T-helper 1 cell treated with Interleukin-12 subunit alpha and Interleukin-12 subunit beta and Interleukin-4 antibody, amounts not matched to agents 30 μg/mL and 1 μg/mL, for 36 hours (primary cell): ENCODE data around the gene COX7A2.
A peak's percentile ranks its signal among the peaks of the same experiment; 100 is the strongest.

Source experiments
- H3K27ac Mint-ChIP-seq: one replicate; pipeline ENCODE4 v1.8.0; 2021; ENCODE audit warnings: mild to moderate bottlenecking, mixed read lengths
- H3K27me3 Mint-ChIP-seq: one replicate; pipeline ENCODE4 v1.8.0; 2021; ENCODE audit warnings: low read depth, mixed read lengths
- H3K36me3 Mint-ChIP-seq: one replicate; pipeline ENCODE4 v1.8.0; 2021; ENCODE audit warnings: low read depth, mixed read lengths
- H3K4me1 Mint-ChIP-seq: one replicate; pipeline ENCODE4 v1.8.0; 2021; ENCODE audit warnings: low read depth, mixed read lengths
- H3K4me3 Mint-ChIP-seq: one replicate; pipeline ENCODE4 v1.8.0; 2021; ENCODE audit warnings: mild to moderate bottlenecking, moderate library complexity, mixed read lengths
- H3K9me3 Mint-ChIP-seq: one replicate; pipeline ENCODE4 v1.8.0; 2021; ENCODE audit warnings: mixed read lengths

COX7A2 gene

DNA sequence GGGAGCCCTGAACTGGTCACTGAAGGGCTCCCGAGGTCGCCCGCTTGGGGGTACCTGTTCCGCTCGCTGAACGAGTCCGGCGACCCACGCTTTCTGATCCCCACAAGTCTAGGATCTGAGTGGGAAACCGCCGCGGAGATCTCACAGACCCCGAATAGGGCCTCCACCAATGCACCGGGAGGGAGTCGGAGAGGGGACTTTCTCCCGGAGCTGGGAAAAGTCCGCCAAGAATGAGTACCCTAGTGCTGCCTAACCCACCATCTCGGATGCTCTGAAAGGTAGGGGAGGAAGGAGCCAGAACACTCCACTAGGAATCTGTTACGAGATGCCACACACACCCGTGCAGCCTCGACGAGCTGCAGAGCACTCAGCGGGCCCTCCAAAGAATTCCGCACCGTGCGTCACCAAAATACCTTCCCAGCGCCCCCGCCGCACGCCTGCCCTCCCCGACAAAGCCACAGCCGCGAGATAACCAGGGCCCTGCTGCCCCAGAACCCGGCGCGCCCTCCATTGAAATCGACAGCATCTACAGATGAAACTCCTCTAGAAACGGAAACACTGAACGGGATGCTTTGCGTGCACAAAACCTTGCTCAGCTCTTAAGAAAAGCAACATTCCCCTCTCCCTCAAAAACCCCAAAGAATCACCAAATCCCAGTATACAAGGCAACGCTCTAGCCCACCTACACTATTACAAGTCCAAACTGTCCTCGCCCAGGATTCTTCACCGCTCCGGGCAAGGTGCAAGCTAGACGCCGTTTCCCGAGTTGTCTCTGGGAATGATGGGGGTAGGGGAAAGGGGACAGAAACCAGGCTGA lies 38.4 kb downstream of the COX7A2 start:
- peaks cover 6% of the 10 kb centered on the region for H3K36me3 Mint-ChIP-seq
- H3K4me1 Mint-ChIP-seq = peaks cover 53% of the 10 kb centered on the region
- peak overlapping the region; percentile 72 for H3K4me3 Mint-ChIP-seq
- H3K9me3 Mint-ChIP-seq = no peaks in the 10 kb centered on the region
- peak overlapping the region; percentile 42 for H3K27ac Mint-ChIP-seq
- peaks cover 89% of the 10 kb centered on the region for H3K27me3 Mint-ChIP-seq

DNA sequence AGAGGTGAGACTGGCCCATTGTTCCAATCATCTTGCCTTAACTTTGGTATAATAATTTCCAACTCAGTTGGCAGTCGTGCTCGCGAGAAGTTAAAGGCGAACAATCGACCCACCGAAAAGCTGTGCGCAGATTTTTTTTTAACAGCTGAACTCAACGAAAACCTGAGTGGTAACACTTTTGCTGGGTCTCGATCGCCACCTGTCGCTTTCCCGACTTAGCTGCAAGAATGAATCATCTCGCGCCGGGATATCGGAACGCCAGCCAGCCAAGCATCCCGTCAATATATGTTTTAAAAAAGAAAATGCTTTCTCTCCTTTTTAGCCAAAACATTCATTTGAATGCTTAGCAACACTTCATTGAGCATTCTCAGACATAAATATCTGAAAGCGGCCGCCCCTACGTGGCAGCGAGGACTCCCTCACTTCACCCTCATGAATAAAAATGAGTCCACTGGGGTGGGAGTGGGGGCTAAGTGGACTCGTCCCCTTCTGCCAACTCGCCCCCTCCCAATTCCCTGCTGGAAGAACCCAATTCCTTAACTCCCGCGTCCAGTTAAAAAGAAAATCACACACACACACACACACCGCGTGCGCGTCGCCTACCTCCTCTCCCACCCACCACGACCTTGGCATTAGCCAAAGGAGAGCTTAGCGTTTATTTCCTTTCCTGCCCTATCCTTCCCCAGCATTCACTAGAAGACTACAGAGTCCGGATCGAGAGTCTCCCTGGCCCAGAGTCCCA lies 39.2 kb downstream of the COX7A2 start:
- Mint-ChIP-seq H3K4me1 (peaks cover 53% of the 10 kb centered on the region), H3K4me3 (peak overlapping the region; percentile 26), H3K36me3 (peaks cover 6% of the 10 kb centered on the region), H3K27me3 (peaks cover 92% of the 10 kb centered on the region), H3K27ac (peak overlapping the region; percentile 28), H3K9me3 (no peaks in the 10 kb centered on the region)

DNA sequence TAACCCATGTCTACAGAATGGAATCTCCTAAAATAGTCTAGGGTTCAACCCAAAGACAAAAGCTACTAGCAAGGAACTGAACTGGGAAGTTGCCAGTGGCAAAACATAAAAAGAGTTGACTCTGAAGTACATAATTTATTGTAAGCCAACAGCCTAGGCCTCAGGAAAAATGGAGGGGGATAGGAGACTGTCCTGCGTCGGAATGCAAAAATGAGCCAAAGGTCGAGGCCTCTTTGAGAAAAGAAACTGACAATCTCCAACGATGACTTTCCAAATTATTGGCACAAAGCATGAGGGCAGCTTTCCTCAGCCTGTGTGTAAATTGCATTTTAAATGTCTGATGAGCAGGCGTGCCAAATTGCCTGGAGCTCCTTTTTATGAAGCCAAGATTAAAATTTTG lies 39.9 kb downstream of the COX7A2 start:
- H3K9me3 Mint-ChIP-seq = no peaks in the 10 kb centered on the region
- peaks cover 48% of the 10 kb centered on the region for H3K4me1 Mint-ChIP-seq
- H3K4me3 Mint-ChIP-seq = no peak overlapping the region

DNA sequence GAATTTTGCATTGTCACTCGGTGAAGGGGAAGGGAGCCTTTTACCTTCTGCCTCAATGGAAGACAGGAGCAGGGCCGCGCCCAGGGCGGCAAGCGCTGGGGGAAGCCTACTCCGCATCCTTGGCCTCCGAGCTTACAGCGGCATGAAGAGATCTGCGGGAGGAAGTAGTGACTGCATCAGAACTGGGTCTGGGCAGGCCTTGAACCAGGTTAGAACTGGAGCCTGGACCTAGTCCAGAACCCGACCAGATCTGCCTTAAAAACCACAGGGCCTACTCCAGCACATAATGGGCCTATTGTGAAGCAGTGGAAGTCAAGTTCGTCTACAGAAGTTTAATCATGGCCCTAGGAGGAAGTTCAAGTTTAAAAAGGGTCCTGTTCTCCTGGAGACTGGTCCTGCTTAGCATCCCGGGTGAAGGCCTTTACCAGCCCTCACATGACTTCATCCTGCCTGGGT lies 40.9 kb downstream of the COX7A2 start:
- Mint-ChIP-seq H3K36me3 (peaks cover 6% of the 10 kb centered on the region), H3K4me1 (peaks cover 40% of the 10 kb centered on the region), H3K27me3 (peaks cover 80% of the 10 kb centered on the region), H3K4me3 (no peak overlapping the region), H3K9me3 (no peaks in the 10 kb centered on the region), H3K27ac (no peak overlapping the region)

More for the DNA sequence above, 39.9 kb downstream of the COX7A2 start:
- peaks cover 87% of the 10 kb centered on the region for H3K27me3 Mint-ChIP-seq
- H3K36me3 Mint-ChIP-seq = peaks cover 6% of the 10 kb centered on the region
- no peak overlapping the region for H3K27ac Mint-ChIP-seq

DNA sequence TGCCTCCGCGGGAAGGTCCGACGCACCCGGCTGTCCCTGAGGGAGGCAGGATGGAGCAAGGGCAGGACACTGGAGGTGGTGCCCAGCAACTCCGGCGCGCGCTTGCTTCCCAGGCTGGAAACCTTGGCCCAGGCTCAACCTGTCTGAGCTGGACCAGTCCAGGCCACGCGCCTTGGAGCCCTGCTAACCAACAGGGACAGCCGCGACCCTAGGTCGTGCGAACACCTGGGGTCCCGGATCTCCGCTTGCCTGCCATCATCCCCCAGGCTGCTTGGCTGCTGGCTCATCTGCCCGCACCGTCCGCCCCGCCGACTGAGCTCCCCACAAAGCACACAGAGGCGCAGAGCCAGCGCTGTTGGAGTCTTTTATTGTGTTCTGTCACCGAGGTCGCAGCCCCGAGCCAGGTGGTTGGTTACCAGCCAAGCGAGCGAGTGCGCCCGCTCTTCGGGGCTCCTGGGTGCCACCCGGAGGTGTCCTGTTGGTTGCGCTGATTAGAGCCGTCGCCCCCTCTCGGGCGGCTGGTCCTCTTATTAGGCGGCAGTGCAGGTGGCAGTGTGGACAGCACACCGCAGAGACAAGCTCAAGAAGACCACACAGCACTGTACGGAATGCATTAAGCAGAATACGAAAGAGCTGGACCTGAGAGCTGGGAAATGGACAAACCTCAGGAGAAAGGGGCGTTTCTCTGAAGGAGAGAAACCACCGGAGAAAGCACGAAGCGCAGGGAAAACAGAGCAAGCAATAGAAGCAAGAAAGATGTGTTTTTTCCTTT lies 41.5 kb downstream of the COX7A2 start:
- H3K36me3 Mint-ChIP-seq = peaks cover 6% of the 10 kb centered on the region
- H3K4me3 Mint-ChIP-seq = peak overlapping the region; percentile 28
- peaks cover 34% of the 10 kb centered on the region for H3K4me1 Mint-ChIP-seq
- peaks cover 74% of the 10 kb centered on the region for H3K27me3 Mint-ChIP-seq
- no peak overlapping the region for H3K27ac Mint-ChIP-seq
- no peaks in the 10 kb centered on the region for H3K9me3 Mint-ChIP-seq

DNA sequence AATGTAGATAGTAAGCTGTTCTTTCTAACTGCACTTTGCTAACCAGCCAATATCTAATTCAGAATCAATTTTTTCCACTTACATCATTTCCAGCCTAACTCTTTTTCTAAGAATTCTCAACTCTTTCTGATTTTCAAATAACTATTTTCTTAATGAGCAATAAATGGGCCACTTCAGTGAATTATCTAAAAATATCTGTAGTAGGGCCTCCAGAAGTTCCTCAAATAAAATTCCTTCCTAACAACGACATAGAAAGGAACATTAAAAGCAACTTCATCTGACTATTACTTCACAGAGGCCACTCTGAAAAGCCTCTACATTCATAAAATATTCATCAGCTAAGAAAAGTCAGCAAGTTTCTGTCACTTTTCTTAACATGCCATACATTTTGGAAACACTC lies 42.6 kb downstream of the COX7A2 start:
- H3K27me3 Mint-ChIP-seq = peaks cover 64% of the 10 kb centered on the region
- H3K4me3 Mint-ChIP-seq = no peak overlapping the region
- no peak overlapping the region for H3K27ac Mint-ChIP-seq
- no peaks in the 10 kb centered on the region for H3K9me3 Mint-ChIP-seq
- H3K4me1 Mint-ChIP-seq = peaks cover 26% of the 10 kb centered on the region
- peaks cover 6% of the 10 kb centered on the region for H3K36me3 Mint-ChIP-seq

DNA sequence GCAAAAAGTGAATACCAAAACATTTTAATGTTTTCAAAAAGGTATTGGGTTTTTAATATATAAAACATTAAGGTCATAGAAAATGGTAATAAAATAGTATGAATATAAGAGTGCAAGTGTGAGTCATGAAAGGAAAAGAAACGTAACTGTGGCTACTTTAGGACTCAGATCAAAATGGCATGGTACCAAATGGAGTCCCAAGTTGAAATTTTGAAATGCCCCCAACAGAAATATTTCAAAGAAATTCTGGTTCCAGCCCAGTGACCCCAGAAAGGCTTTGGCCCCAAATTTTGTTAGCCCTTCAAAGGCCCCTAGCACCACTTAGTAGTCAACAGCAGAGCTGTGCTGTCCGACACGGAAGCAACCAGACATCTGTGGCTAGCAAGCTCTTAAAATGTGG lies 43.7 kb downstream of the COX7A2 start:
- no peaks in the 10 kb centered on the region for H3K9me3 Mint-ChIP-seq
- H3K36me3 Mint-ChIP-seq = peaks cover 2% of the 10 kb centered on the region
- H3K27ac Mint-ChIP-seq = no peak overlapping the region
- peaks cover 52% of the 10 kb centered on the region for H3K27me3 Mint-ChIP-seq
- peaks cover 16% of the 10 kb centered on the region for H3K4me1 Mint-ChIP-seq
- H3K4me3 Mint-ChIP-seq = no peak overlapping the region

DNA sequence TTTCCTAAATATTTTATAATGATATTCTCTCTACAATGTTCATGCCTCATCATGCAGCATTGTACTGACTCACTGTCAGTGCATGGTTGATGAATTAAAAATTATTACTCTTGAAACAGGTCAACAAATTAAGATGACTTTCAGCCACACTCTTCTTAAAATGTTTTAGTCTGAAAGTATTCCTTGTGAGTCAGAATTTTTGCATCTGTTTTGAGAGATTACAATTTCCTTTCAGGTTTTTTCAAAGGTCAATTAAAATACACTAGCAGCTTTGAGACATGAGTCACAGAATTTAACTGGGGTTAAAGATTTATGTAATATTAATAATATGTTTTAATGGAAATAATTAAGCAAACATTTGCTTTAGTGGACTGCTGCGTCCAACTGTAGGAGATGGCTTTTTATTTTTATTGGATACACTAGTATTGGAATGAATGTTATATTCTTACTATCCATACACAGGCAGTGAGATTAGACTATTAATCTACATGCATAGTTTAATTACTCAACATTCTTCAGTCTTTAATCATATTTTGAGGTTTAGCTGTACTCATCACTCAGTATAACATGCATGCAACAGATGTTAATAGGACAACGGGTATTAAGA lies 47.4 kb downstream of the COX7A2 start:
- Mint-ChIP-seq H3K4me1 (no peaks in the 10 kb centered on the region), H3K27me3 (peaks cover 15% of the 10 kb centered on the region), H3K27ac (no peak overlapping the region), H3K9me3 (no peaks in the 10 kb centered on the region), H3K4me3 (no peak overlapping the region), H3K36me3 (no peaks in the 10 kb centered on the region)

DNA sequence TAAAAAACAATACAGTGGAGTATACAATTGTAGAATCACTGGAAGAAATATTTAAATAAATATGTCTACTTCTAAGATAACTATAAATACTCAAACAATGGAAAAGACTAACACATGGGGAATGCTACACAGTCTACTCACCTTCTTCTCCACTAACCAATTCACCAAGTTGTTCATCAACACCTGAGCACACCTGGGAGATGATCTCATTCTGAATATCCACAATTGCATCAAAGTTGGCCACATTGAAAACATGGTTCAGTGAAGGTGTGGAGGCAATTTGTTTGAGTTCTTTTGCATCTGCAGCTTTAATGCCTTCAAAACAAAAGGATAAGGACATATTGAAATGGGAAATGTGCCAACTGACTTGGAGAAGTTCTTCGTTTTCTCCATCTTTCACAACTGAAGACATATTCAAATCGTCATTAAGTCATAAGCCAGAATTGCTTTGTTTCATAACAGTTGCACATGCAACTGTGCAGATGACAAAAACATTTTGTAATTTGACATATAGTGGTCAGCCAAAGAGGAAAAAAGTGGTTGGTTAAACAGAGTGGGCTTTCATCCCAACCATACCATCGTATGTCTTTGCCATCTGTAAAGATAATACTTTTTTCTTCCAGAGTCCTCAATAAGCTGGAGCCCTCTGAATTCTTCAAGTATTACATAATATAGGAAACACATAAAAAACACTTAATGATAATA lies 55.2 kb downstream of the COX7A2 start:
- no peaks in the 10 kb centered on the region for H3K36me3 Mint-ChIP-seq
- no peak overlapping the region for H3K27ac Mint-ChIP-seq
- peaks cover 10% of the 10 kb centered on the region for H3K27me3 Mint-ChIP-seq
- H3K4me3 Mint-ChIP-seq = no peak overlapping the region
- no peaks in the 10 kb centered on the region for H3K4me1 Mint-ChIP-seq
- peaks cover 11% of the 10 kb centered on the region for H3K9me3 Mint-ChIP-seq
